GM12801 (cell line): ENCODE results near the gene PTPRD.

ENCODE experiments used
- CTCF ChIP-seq: IDR thresholded peaks from one replicate; pipeline ENCODE4 v1.5.1; 2011; ENCODE audit warnings: control low read depth; ENCODE audit not compliant: insufficient read length; ENCODE audit errors: extremely low read depth

Gene PTPRD

GRCh38 chr9:8338767-8339510 lies 2273.9 kb downstream of the PTPRD start:
- no peak for TF ChIP-seq CTCF

GRCh38 chr9:8337834-8338766 lies 2274.7 kb downstream of the PTPRD start:
- TF ChIP-seq CTCF = no peak

- TF ChIP-seq CTCF = no peak
Observed at GRCh38 chr9:8332871-8333270, 2279.9 kb downstream of the PTPRD start.

GRCh38 chr9:8332331-8332650 lies 2280.5 kb downstream of the PTPRD start:
- no peak for TF ChIP-seq CTCF

GRCh38 chr9:8331507-8332330 lies 2281.1 kb downstream of the PTPRD start:
- TF ChIP-seq CTCF = no peak

- no peak for TF ChIP-seq CTCF
Observed at GRCh38 chr9:8329561-8330283, 2283.1 kb downstream of the PTPRD start.

GRCh38 chr9:8315211-8315610 lies 2297.6 kb downstream of the PTPRD start:
- no peak for TF ChIP-seq CTCF
